Measurements from ENCODE around the gene TPD52L1. TPM values are rescaled to one million over a fixed set of nuclear protein-coding genes. Genes with fewer than 3 reads are reported as not detected.

The TPD52L1 gene
- total RNA-seq, 1 donor from 2014 or later = 164 TPM

DNA sequence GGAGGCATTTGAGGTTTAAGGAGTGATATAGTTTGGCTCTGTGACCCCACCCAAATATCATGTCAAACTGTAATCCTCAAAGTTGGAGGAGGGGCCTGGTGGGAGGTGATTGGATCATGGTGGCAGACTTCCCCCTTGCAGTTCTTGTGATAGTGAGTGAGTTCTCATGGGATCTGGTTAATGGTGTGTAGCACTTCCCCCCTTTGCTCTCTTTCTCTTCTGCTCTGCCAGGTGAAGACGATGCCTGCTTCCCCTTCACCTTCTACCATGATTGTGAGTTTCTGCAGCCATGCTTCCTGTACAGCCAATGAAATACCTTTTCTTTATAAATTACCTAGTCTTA lies 149.9 kb downstream of the TPD52L1 start:
- TF ChIP-seq, protein P1, sequence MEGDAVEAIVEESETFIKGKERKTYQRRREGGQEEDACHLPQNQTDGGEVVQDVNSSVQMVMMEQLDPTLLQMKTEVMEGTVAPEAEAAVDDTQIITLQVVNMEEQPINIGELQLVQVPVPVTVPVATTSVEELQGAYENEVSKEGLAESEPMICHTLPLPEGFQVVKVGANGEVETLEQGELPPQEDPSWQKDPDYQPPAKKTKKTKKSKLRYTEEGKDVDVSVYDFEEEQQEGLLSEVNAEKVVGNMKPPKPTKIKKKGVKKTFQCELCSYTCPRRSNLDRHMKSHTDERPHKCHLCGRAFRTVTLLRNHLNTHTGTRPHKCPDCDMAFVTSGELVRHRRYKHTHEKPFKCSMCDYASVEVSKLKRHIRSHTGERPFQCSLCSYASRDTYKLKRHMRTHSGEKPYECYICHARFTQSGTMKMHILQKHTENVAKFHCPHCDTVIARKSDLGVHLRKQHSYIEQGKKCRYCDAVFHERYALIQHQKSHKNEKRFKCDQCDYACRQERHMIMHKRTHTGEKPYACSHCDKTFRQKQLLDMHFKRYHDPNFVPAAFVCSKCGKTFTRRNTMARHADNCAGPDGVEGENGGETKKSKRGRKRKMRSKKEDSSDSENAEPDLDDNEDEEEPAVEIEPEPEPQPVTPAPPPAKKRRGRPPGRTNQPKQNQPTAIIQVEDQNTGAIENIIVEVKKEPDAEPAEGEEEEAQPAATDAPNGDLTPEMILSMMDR (IDR thresholded peaks at IDR 0.05; ENCODE audit: insufficient read depth, low read length, severe bottlenecking) = no peak
- FAIRE-seq (no peak), DNase-seq (ENCODE audit: low read depth) (no peak)
- Histone ChIP-seq H3K4me3 (ENCODE audit: low read depth, low read length) (no peak overlapping the region), H3K27me3 (ENCODE audit: control insufficient read depth, insufficient read depth, low read length) (no peaks in the 10 kb centered on the region), H3K36me3 (ENCODE audit: control insufficient read depth, insufficient read depth, low read length) (peaks cover under 1% of the 10 kb centered on the region)

DNA sequence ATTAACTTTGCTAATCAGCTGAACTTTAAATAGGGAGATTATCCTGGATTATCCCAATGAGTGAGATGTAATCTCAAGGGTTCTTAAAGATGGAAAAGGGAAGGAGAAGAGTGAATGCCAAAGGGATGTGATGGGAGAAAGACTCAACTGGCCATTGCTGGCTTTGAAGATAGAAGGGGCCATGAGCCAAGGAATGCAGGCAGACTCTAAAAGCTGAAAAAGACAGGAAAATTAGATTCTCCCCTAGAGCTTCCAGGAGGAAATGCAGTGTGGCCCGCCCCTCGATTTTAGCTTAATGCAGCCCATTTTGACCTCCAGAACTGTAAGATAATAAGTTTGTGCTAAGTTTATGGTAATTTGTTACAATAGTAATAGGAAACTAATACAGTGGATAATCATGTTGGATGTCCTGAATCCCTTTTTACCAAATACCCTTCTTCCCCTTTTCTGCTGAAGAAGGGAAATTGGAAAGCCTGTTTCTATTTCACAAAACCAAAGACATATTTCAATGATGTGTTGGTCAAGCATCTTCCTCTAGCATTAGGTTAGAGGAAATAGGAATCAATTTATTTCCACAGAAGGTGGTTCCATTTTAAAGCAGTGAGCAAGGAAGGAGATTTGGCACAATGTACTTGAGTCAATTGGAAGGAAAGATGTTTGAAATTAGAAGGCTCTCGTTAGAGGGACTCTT lies 151.5 kb downstream of the TPD52L1 start:
- TF ChIP-seq, protein P1 (IDR thresholded peaks at IDR 0.05; ENCODE audit: insufficient read depth, low read length, severe bottlenecking) = no peak

DNA sequence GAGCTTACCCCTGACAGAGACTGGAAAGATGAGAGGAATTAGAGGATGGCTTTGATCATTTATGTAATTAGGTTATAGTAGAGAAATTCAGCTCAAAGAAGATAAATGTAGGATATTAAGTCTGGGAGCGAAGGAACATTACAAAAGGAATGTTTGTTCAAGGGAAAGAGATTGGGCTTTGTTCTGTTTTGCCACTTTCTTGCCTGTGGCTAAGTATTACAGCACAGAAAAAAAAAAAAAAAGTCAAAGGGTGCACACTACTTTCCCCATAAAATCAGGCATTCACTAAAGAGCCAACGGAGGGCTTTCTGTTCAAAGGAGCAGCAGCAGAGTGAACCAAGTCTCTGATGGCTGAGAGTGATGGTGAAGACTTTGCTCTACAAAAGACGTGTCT lies 153.2 kb downstream of the TPD52L1 start:
- no peak for FAIRE-seq
- TF ChIP-seq, protein P1 (IDR thresholded peaks at IDR 0.05; ENCODE audit: insufficient read depth, low read length, severe bottlenecking) = no peak

More for the DNA sequence above, 151.5 kb downstream of the TPD52L1 start:
- no peak for DNase-seq (ENCODE audit: low read depth)
- FAIRE-seq = no peak
- H3K27me3 ChIP-seq (ENCODE audit: control insufficient read depth, insufficient read depth, low read length) = no peaks in the 10 kb centered on the region
- H3K36me3 ChIP-seq (ENCODE audit: control insufficient read depth, insufficient read depth, low read length) = no peaks in the 10 kb centered on the region
- no peak overlapping the region for H3K4me3 ChIP-seq (ENCODE audit: low read depth, low read length)

DNA sequence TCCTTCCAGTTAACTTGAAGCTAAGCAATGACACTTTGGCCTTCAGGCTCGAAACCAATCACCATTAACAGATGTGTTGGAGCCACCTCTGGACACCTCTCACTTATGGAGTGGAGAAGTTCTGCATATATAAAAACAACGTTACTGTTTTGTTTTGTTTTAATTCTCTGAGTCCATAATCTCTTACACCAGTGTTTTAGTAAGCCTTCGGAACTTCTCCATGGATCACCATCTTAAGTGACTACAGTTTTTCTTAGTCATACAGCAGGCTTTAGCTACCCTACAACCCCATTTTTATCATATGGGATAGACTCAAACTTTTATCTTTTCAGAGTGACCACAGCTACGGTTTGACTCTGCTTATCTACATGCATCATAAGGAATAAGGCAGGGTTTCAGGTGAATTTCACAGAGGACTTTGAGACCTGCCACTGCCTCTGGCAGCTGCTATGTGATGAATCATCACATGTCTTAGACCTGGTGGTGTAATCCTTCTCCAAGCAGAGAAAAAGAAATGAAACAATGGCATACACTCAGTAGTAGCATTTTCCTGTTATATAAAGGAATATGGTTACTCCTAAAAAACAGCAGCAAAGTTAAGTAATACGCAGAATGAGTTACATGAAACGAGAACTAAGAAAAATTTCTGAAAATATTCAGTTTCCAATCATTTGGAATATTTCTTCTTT lies 153.7 kb downstream of the TPD52L1 start:
- FAIRE-seq (no peak), DNase-seq (ENCODE audit: low read depth) (peak; percentile 74)
- Histone ChIP-seq H3K4me3 (ENCODE audit: low read depth, low read length) (no peak overlapping the region), H3K27me3 (ENCODE audit: control insufficient read depth, insufficient read depth, low read length) (no peaks in the 10 kb centered on the region), H3K36me3 (ENCODE audit: control insufficient read depth, insufficient read depth, low read length) (no peaks in the 10 kb centered on the region)
- TF ChIP-seq, protein P1 (IDR thresholded peaks at IDR 0.05; ENCODE audit: insufficient read depth, low read length, severe bottlenecking) = no peak

More for the DNA sequence above, 153.2 kb downstream of the TPD52L1 start:
- Histone ChIP-seq H3K27me3 (ENCODE audit: control insufficient read depth, insufficient read depth, low read length) (no peaks in the 10 kb centered on the region), H3K4me3 (ENCODE audit: low read depth, low read length) (no peak overlapping the region), H3K36me3 (ENCODE audit: control insufficient read depth, insufficient read depth, low read length) (no peaks in the 10 kb centered on the region)
- DNase-seq (ENCODE audit: low read depth) = no peak

DNA sequence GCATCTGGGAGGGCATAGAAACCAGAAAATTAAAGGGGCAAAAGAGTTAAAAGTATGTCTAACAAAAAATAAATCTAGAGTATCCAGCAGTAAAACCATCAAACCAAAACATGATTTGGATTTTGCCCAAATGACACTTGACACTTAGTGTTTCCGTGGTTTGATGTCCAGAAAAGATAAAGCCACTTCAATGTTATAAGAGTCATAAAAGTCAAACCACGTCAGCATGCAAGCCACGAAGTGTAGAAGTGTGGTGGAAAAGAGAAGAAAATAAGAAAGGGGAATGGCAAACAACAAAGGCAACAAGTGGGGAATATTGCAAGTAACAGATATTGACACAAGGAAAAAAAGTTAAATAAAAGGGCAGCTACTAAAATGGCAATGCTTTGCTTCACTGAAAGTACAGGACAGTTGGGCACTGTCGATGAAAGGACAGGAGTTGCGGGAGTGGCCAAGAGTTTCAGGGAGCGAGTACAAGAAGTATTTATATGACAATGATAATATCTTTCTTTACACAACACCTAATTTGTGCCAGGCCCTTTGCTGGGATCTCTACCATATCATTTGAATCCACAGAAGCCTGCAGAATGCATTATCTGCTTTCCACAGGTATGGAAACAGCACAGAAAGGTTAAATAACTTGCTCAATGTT lies 154.5 kb downstream of the TPD52L1 start:
- Histone ChIP-seq H3K36me3 (ENCODE audit: control insufficient read depth, insufficient read depth, low read length) (no peaks in the 10 kb centered on the region), H3K27me3 (ENCODE audit: control insufficient read depth, insufficient read depth, low read length) (no peaks in the 10 kb centered on the region), H3K4me3 (ENCODE audit: low read depth, low read length) (no peak overlapping the region)
- TF ChIP-seq, protein P1 (IDR thresholded peaks at IDR 0.05; ENCODE audit: insufficient read depth, low read length, severe bottlenecking) = no peak
- FAIRE-seq (no peak), DNase-seq (ENCODE audit: low read depth) (no peak)
